ENCODE data around the gene ENOX1. TPM values are rescaled to one million over a fixed set of nuclear protein-coding genes. Genes with fewer than 3 reads are reported as not detected.

ENOX1 gene
- total and polyA plus RNA-seq, 9 of the 15 experiments (the other 6 are each of a cell fraction or from before 2014, with no cell fraction given): not detected

DNA sequence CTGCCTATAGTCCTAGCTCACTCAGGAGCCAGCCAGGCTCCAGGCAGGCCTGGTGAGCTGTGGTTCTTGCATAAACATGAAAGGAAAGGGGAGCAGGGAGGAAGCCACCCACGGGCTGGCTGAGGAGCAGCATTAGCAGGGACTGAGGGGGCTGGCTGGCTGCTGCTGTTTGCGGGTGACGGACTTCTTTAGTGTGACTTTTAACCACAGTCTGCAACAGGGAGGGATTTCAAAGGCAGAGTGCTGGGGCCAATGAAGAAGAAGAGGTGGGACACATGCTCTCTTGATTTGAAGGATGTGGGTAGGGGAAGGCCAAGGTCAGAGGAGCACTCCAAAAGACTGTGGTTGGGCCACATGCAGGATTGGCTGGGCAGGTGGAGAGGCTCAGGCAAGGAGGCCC is 540.4 kb downstream of the ENOX1 start (continued):
- TF ChIP-seq KDM5B (IDR thresholded peaks at IDR 0.05; ENCODE audit: insufficient replicate concordance, low read depth, low read length) (no peak), SMARCA4 (IDR thresholded peaks at IDR 0.05) (no peak)

DNA sequence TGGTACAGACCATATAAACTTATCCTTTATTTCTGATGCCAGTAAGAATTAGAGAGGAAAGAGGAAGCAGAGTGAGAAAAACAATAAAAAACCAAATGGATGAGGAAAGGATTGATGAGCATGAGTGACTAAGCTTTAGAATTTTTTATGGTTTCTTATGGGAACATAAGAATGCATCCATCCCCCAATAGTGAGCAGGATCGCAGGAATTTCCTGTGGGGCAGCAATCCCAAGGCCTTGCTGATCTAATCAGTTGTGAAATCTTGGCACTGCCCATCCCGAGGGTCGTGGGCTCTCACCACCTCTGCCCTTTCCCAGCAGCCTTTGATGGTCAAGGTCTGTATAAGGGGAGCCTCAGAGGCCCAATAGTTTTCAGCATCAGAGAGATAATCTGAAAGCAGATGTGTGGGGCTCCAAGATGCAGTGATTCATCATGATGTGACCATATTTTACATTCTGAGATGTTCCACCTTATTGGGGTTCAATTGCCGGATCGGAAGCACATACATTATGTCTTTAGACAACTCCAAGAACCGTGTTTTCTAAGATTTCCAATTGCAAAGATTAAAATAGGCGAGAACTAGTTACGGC is 541.3 kb downstream of the ENOX1 start:
- H3K4me3 ChIP-seq: no peak overlapping the region
- H4K20me1 ChIP-seq (replicated peaks; ENCODE audit: control insufficient read depth, insufficient read depth, low read length): no peaks in the 10 kb centered on the region
- no peak overlapping the region for H3K4me2 ChIP-seq (ENCODE audit: insufficient read depth, low read length)
- ChIA-PET CTCF (ENCODE audit: low intra/inter-chr PET ratio) (no interaction called here), POLR2A (no interaction called here)
- H3K36me3 ChIP-seq (ENCODE audit: control insufficient read depth, insufficient read depth, low read length): no peaks in the 10 kb centered on the region
- DNase-seq (ENCODE audit: extremely low read depth in 1 of 4, low spot score in 3 of 4): no peak
- H3K9ac ChIP-seq (ENCODE audit: insufficient read depth in 1 of 2, low read depth in 2 of 2, low read length in 2 of 2): no peak overlapping the region
- no peaks in the 10 kb centered on the region for H3K79me2 ChIP-seq (ENCODE audit: control insufficient read depth, insufficient read depth, low read length)
- no peak for ATAC-seq
- no TSS peak for BruUV-seq (replicated peaks)
- intact Hi-C loops (cut with micrococcal nuclease): no loop called here
- no peaks in the 10 kb centered on the region for H3K9me3 ChIP-seq (replicated peaks; ENCODE audit: control insufficient read depth, insufficient read depth, low read depth, low read length)
- H3K4me1 ChIP-seq (replicated peaks in 1 of 2; ENCODE audit: control insufficient read depth in 2 of 2, insufficient read depth in 2 of 2, low read length in 2 of 2): no peaks in the 10 kb centered on the region
- peaks cover 0 to 3% of the 10 kb centered on the region in 2 experiments; a peak in 1 of 5 replicates for H3K27me3 ChIP-seq (ENCODE audit: control insufficient read depth in 2 of 2, insufficient read depth in 2 of 2, low read length in 2 of 2)
- 0% methylated on average over 6 of the region's 8 CpGs for WGBS (ENCODE audit: insufficient coverage, low coverage, missing lambda C conversion rate)
- in situ Hi-C loops (cut with MboI): no loop called here
- H3K9me1 ChIP-seq (ENCODE audit: control insufficient read depth, insufficient read depth, low read length): no peaks in the 10 kb centered on the region
- no peak overlapping the region for H2AFZ ChIP-seq (ENCODE audit: low read depth, low read length)
- no peak for FAIRE-seq
- no peak overlapping the region for H3K27ac ChIP-seq (ENCODE audit: extremely low read depth, low read depth, low read length)
- TF ChIP-seq ZNF764 (CRISPR knock-in tag; IDR thresholded peaks at IDR 0.05; ENCODE audit: low read depth) (no peak), CEBPG (CRISPR knock-in tag; IDR thresholded peaks at IDR 0.05) (no peak), CEBPG (tag; conservative IDR thresholded peaks at IDR 0.05 in 1 of 2, IDR thresholded peaks at IDR 0.05 in 1 of 2) (no peak), ATF1 (CRISPR knock-in tag; IDR thresholded peaks at IDR 0.05) (no peak), ATF1 (tag; IDR thresholded peaks at IDR 0.05) (no peak), KAT7 (CRISPR knock-in tag; IDR thresholded peaks at IDR 0.05; ENCODE audit: borderline replicate concordance) (no peak), FOXJ3 (CRISPR knock-in tag; IDR thresholded peaks at IDR 0.05) (no peak), ZFP30 (CRISPR knock-in tag; IDR thresholded peaks at IDR 0.05; ENCODE audit: borderline replicate concordance) (no peak), NR3C1 (CRISPR knock-in tag; IDR thresholded peaks at IDR 0.05) (no peak)
- TF ChIP-seq, protein P1, sequence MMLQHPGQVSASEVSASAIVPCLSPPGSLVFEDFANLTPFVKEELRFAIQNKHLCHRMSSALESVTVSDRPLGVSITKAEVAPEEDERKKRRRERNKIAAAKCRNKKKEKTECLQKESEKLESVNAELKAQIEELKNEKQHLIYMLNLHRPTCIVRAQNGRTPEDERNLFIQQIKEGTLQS (IDR thresholded peaks at IDR 0.05): no peak
- TF ChIP-seq, protein P1 (CRISPR knock-in tag; conservative IDR thresholded peaks at IDR 0.05): no peak
- TF ChIP-seq, protein P2, sequence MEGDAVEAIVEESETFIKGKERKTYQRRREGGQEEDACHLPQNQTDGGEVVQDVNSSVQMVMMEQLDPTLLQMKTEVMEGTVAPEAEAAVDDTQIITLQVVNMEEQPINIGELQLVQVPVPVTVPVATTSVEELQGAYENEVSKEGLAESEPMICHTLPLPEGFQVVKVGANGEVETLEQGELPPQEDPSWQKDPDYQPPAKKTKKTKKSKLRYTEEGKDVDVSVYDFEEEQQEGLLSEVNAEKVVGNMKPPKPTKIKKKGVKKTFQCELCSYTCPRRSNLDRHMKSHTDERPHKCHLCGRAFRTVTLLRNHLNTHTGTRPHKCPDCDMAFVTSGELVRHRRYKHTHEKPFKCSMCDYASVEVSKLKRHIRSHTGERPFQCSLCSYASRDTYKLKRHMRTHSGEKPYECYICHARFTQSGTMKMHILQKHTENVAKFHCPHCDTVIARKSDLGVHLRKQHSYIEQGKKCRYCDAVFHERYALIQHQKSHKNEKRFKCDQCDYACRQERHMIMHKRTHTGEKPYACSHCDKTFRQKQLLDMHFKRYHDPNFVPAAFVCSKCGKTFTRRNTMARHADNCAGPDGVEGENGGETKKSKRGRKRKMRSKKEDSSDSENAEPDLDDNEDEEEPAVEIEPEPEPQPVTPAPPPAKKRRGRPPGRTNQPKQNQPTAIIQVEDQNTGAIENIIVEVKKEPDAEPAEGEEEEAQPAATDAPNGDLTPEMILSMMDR (IDR thresholded peaks at IDR 0.05 in 2 of 3, conservative IDR thresholded peaks at IDR 0.05 in 1 of 3; ENCODE audit: insufficient read depth in 2 of 3, low read depth in 1 of 3, low read length in 3 of 3): no peak
- TF ChIP-seq, protein P3, sequence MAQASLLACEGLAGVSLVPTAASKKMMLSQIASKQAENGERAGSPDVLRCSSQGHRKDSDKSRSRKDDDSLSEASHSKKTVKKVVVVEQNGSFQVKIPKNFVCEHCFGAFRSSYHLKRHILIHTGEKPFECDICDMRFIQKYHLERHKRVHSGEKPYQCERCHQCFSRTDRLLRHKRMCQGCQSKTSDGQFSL (CRISPR knock-in tag; IDR thresholded peaks at IDR 0.05): no peak
- TF ChIP-seq, protein P3 (tag; IDR thresholded peaks at IDR 0.05): no peak
- TF ChIP-seq, protein P4, sequence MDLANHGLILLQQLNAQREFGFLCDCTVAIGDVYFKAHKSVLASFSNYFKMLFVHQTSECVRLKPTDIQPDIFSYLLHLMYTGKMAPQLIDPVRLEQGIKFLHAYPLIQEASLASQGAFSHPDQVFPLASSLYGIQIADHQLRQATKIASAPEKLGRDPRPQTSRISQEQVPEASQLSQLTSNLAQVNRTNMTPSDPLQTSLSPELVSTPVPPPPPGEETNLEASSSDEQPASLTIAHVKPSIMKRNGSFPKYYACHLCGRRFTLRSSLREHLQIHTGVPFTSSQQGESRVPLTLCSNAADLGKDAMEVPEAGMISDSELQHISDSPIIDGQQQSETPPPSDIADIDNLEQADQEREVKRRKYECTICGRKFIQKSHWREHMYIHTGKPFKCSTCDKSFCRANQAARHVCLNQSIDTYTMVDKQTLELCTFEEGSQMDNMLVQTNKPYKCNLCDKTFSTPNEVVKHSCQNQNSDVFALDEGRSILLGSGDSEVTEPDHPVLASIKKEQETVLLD (IDR thresholded peaks at IDR 0.05): no peak
